Measurements from ENCODE around the gene TUBA4B.

TUBA4B gene

GRCh38 chr2:219218732-219219701, 34.0 kb upstream of the TUBA4B start, which contains the start of gene ABCB6:
ABCB6 (minus strand) TSS chr2:219218958; CDS start chr2:219218673, 285 bp downstream.
- no peak for DNase-seq

DNA sequence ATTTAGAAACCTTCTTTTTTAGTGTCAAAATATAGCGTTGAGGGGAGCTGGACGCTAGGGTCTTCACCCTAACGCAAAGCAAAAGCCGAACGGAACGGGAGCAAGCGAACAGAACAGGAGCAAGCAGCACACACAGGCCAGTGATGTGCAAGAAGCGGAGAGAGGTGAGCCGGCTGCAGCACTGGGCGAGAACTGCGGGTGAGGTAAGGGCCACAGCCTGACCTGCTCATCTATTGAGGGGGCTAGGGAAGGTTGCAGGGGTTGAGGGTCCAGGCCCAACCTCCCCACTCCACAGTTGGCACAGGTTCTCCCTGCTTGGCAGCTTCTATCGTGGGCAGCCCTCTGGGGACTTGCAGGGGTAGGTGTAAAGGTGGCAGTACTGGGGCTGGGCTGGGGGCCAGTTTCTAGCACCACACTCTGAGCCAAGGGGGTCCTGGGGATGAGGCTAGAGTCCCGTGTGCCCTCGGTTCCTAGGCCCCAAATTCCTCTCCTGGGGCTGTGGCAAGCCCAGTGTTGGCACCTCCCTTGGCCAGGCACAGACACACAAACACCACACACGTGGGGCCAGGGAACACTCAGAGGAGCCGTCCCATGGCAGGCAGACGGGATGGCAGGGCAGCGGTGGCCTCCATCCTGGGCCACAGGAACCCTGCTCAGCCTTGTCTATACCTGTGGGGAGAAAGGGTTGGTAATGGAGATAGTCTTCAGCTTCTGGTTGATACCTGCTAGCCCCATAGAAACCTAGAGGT, 33.1 kb upstream of the TUBA4B start:
- no peak for DNase-seq

GRCh38 chr2:219220652-219221402, 32.2 kb upstream of the TUBA4B start:
- peak in 1 of 2 experiments; percentile 0 for DNase-seq

GRCh38 chr2:219221957-219222518, 31.0 kb upstream of the TUBA4B start:
- no peak for DNase-seq

- no peak for DNase-seq
These were observed 29.0 kb upstream of the TUBA4B start for GRCh38 chr2:219223831-219224610.

- DNase-seq: no peak
These were observed 27.7 kb upstream of the TUBA4B start for GRCh38 chr2:219225350-219225749.

DNA sequence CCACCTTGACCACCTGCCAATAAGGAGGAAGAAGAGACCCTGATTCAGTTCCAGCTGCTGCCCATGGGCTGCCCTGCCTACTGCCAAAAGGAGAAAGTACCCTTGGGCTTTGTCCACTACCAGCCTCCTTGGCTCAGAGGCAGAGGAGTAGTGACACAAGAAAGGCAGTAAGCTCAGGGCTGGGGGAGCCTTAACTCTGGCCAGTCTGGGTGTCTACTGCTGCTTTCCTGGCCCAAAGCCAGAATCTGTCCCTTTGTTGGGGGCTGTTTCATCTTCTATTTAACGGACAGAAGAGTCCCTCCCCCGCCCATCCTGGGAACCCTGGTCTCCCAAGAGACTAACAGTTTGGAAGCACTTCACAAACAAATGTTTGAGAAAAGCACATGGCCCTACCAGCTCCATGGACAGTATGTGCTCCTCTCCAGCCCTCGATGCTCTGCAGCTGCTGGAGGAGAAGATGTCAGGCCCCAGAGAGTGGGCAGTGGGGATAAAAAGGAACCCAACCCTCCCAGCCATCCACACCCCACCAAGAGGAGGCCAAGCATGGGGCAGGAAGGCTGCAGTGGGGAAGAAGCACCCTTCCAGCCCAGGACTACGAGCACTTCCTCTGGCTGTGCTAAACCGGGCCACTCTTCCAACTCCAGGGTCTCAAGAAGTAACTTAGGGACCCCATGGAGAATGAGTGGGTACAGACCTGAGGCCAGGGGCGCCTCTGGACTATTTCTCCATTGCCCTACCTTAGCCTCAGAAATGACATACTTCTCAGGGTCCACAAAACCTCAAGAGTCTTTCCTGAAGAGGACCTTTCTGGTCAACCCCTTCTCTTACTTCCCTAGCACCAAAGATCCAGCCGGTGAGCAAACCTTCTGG, 24.8 kb upstream of the TUBA4B start:
- peak in 1 of 2 experiments; percentile 4 for DNase-seq

- DNase-seq: no peak
These were observed 24.1 kb upstream of the TUBA4B start for GRCh38 chr2:219228911-219229304.

DNA sequence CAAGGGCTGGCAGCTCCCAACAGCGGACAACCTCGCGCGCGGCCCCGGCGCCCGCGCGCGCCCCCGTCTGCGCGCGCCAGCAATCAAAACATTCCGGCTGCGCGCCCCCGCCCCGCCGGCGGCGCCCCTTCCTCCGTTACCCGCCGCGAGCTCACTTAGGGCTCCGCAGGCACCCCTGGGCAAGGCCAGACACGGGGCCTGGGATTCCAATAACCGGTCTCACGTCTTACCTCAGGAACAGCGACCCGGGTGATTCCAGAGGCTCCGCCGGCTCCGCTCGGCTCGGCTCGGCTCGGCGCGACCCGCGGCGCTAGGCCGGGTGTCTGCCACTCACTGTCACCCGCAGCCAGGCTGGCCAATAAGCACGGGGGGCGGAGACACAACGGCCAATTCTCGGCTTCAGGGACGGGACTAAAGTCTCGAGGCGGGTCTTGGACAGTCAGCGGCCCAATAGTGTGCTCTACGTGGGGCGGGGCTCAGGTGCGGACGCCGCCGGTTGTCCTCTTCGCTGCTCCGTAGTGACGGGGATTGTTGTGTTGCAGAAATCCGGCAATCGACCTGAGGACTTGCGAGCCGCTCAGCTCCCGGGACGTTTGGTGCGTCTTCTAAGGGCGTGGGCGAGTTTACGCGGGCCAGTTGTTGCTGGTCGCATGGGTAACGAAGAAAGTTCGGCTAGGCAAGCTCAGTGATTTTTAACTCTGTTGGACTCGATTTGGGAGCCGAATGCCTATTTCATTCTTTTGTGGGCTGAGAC, 23.6 kb upstream of the TUBA4B start, which contains the start of the genes ANKZF1 and ATG9A:
TSS of gene ANKZF1 (plus strand) at position 502 of the 754 bp plus-strand sequence. CDS start 452 bp downstream, outside the sequence.
TSS of gene ATG9A (minus strand) at position 332 of the 754 bp plus-strand sequence. CDS start 1,612 bp downstream, outside the sequence.
- peak; percentile 87 to 90 for DNase-seq

DNA sequence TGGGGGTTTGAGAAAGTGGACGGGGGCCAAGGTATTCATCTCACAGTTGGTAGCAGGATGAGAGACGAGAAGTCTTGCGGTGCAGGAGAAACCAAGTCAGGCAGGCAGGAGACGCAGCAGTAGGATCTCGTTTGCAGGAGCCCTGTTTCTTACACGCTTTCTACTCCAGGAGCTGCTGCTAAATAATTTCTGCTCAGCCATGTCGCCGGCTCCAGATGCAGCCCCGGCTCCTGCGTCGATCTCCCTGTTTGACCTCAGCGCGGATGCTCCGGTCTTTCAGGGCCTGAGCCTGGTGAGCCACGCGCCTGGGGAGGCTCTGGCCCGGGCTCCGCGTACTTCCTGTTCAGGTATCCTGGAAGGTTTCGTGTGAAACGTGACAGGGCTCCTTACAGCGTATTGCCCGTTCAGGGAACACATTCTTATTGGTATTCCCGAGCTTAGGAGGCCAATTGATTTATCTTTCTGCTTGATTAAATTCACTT, 22.9 kb upstream of the TUBA4B start:
- DNase-seq: peak; percentile 18 to 32

DNA sequence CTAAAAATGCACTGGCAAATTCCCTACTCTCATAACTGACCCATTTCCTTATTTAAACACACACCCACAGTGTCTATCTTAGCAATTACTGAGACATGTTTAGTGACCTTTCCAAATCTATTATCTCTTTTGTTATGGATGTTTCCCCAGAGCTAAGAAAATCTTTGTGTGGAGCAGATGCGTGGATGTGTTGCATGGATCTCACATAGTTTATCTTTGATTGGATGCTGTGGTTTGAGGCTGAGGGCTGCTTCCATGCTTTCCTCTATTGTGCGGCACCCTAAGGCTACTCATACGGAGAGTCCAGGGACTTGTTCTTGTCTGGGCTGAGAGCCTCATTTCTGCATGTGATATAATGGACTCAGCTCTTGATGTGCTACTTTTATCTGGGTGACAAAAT, 18.7 kb upstream of the TUBA4B start:
- DNase-seq: no peak

DNA sequence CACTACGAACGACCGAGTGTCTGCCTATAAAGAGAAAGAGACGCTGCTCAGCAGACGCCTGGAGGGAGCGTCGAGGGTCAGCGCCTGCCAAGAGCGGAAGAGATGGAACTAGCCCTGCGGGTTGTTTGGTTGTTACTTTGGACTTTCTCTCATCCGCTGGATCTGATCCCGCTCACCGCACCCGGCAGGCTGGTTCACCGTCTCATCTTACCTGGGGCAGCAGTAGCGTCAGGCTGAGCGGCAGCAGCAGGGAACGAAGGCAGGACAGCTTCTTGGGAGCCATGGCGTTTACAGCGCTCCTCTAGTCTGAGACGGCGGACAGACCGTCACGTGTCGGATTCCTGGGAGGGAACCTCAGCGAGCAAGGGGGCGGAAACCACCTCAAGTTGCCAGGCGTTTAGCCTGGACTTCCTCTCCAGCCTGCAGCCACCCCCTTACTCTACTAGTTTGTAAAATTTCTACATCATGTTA, 9.7 kb upstream of the TUBA4B start:
- DNase-seq: no peak

GRCh38 chr2:219244789-219245147, 8.3 kb upstream of the TUBA4B start:
- no peak for DNase-seq

DNA sequence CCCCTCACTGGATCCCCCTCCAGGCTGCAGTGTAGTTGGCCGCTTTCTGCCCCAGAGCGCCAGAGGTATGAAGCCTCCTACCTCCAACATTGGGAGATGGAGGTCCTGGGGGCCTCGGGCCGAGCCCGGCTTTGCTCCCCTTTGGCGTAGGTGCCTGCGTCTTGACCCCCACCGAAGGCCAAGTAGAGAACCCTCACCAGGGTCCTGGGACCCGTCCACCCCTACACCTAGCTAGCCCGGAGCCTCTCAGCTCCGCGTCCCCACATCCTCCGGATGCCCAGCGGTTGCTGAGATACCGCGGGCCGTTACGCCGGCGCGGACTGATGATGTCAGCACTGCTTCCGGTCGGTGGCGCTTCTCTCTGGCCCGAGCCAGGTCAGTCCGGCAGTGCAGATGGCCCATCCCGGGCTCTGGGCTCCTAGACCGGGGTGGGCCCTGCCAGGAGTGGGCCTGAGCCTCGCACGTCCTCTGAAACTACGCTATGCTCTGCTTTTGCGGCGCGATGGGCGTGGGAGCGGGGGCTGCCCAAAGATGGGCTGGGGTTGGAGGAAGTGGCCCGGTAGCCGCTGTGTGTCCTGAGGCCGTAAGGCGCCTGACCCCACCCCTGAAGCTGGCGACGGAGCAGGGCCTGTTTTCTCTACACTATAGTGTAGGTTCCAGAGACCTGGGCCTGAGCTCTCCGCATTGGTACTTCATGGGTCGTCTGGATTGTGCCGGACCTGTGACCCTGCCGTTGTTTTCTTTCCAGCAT, 7.7 kb upstream of the TUBA4B start, which contains the start of the genes GLB1L and STK16:
TSS of gene GLB1L (minus strand) at position 297 of the 751 bp plus-strand sequence. CDS start 1,871 bp downstream, outside the sequence.
TSS of gene STK16 (plus strand) at position 332 of the 751 bp plus-strand sequence. CDS start 521 bp downstream, outside the sequence.
- peak; percentile 27 to 39 for DNase-seq

DNA sequence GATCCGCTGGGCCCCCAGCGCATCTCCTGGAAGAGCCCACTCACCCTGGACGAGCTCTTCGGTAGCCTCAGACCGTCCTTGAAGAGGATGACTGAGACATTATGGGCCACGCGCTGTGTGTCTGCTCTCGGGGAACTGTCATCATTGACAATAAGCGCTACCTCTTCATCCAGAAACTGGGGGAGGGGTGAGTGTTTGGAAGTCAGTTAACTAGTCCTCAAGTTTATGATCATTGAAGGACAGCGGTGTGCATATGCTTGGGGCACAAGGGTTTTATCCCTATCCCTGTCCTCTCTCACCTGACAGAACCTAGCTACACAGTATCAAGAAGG, 7.2 kb upstream of the TUBA4B start:
- DNase-seq: no peak

GRCh38 chr2:219246559-219246958, 6.5 kb upstream of the TUBA4B start:
- DNase-seq: no peak

- DNase-seq: peak; percentile 11 to 42
These were observed 5.1 kb upstream of the TUBA4B start for GRCh38 chr2:219247678-219248642.

Measured in Kasumi-1 (cell line).